ENCODE measurements around the gene SGPP2.

- no peak for TF ChIP-seq CTCF (conservative IDR thresholded peaks at IDR 0.05; ENCODE audit: low read depth in 2 of 2)
- TF ChIP-seq EZH2 (IDR thresholded peaks at IDR 0.05; ENCODE audit: low read depth, unreplicated experiment): no peak
Measured at GRCh38 chr2:222576171-222577081, 152.1 kb downstream of the SGPP2 start.
